SIG-M5 (cell line): ENCODE results near the gene CALML5.

ENCODE experiments used
- DNase-seq: peaks from one replicate; lab custom pipeline; 2025; lab: John Stamatoyannopoulos, UW

CALML5 gene

DNA sequence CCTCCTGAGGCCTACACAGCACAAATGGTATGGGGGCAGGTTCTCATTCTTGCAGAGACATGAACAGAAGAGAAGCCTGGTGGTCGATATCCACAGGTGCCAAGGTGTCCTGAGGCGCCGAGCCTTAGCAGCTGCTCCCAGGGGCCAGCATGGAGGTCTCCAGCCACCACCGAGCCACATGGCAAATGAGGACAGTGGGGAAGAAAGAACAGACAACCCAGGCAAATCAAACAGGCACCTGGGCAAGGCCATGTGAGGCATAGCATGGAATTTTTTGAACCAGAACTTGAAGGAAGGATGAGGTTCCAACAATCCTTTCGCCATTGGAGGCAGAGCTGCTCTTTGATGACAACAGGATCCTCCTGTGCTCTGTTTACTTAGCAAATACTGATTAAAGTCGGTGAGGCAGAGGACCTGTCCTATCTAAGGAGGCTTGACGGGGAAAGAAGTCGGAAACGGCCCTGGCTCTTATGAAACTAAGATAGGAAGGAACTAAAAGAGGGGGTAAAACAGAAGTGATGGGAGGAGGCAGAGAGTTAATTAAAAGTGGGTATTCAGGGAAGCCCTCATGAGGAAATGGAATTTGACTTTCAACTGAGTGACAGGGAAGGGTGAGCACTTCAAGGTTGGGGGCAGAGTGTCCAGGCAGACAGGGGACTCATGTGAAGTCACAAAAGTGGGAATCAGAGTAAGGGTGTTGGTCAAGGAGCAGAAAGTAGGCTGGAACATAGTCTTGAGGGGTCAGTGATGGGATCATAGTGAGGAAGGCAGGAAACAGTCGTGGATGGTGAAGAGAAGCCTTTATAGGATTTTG is 16.8 kb upstream of the CALML5 start:
- no peak for DNase-seq

DNA sequence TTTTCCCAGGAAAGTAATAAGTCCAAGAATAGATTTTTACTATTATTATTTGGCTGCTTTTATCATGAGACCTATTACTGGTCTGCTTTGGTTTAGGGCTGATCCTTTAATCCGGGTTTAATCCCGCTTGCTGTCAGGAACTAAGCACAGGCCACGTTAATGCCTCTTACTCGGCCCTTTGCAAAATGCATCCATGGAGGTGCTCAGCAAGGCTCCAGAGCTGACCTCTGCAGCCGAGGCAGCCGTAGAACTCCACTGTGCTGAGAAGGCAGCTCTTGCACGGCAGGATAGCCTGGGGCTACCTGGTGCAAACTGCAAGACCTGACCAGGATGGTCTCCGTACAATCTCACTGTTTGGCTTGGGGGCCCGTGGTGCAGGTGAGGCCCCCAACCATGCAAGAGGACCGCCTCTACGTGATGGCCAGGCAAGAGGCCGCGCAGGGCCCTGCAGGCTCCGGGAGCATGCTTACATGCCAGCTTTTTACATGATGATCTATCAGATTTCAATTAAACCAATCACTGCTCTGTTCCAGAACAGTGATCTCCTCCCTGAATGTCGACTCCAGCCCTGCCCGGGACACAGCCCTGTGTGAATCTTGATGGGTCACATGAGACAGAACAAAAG is 15.0 kb upstream of the CALML5 start:
- no peak for DNase-seq

- DNase-seq = no peak
Observed at GRCh38 chr10:5512881-5513612, 13.7 kb upstream of the CALML5 start.

- no peak for DNase-seq
Observed at GRCh38 chr10:5512331-5512730, 13.0 kb upstream of the CALML5 start.

DNA sequence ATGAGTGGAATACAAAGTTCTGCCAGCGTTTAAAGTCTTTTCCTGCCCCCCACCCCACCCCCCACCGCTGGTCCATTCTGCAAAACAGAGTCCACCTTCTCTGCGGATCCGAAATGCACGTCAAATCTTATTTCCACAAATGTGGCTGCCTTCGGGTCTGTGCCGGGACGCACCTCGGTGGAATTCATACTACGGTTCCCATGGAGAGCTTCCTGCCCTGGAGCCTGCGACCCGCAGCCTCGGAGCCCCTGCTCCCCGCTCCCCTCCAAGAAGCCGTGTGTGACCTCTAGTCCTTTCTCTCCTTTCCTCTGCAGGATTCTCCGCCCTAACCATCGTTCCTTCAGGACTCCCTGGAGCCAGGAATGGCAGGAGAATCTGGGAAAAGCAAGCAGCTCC is 12.5 kb upstream of the CALML5 start:
- no peak for DNase-seq

- DNase-seq = no peak
Observed at GRCh38 chr10:5511231-5511884, 12.0 kb upstream of the CALML5 start.

DNA sequence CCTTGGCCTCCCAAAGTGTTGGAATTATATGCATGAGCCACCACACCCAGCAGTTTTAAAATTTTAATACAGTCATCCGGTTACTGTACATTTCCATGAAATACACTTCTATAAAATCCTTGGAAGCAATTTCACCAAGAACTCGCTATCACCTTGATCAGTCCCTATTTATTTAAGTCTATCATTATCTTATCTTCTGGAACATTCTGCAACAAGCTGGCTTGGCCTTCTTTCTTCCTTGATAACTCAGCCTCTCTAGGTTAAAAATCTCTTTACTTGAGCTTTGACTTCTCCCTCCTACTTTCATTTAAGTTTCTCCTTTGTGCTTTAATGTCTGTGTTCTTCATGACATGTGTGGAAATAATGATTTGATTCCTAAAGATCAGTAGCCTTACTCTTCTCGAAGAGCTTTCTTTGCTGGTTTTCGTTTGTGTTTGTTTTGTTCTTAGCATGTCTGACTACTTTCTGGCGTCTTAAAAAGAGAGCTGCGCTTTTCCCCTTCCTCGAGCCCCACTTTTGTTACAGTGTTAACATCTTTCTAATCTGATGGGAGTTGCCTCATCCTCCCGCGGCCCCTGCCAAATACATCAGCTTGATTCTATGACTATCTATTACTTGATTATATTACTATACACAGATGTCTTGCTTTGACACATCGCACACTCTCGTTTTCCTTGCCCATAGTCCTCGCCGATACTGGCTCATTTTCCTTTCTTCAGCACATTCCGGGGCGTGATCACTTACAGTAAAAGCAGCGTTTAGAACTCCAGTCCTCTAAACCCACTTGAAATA is 11.1 kb upstream of the CALML5 start:
- no peak for DNase-seq

GRCh38 chr10:5509691-5510090 is 10.3 kb upstream of the CALML5 start:
- no peak for DNase-seq

- no peak for DNase-seq
Observed at GRCh38 chr10:5509236-5509635, 9.9 kb upstream of the CALML5 start.

- DNase-seq = no peak
Observed at GRCh38 chr10:5508786-5509185, 9.4 kb upstream of the CALML5 start.

- DNase-seq = no peak
Observed at GRCh38 chr10:5508161-5508604, 8.8 kb upstream of the CALML5 start.

DNA sequence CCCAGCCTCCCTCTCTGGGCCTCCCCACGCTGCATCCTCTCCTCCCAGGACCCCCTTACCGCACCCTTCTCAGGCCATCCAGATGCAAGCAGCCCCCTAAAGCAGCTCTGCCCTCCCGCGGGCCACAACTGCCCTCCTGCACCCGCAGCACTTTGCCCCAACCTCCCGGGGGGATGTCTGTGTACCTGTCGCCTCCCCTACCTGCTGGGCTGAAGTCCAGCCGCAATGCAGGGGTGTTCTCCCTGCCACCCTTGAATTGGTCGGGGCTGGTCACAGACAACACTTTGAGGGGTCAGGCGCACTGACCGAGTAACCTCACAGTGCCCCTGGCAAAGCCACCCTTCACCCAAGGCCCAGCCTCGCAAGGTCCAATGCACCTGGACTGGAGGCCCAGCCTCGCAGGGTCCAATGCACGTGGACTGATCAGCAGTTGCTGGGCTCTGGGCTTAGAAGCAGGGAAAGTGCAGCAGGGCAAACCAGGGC is 8.3 kb upstream of the CALML5 start:
- DNase-seq = no peak

DNA sequence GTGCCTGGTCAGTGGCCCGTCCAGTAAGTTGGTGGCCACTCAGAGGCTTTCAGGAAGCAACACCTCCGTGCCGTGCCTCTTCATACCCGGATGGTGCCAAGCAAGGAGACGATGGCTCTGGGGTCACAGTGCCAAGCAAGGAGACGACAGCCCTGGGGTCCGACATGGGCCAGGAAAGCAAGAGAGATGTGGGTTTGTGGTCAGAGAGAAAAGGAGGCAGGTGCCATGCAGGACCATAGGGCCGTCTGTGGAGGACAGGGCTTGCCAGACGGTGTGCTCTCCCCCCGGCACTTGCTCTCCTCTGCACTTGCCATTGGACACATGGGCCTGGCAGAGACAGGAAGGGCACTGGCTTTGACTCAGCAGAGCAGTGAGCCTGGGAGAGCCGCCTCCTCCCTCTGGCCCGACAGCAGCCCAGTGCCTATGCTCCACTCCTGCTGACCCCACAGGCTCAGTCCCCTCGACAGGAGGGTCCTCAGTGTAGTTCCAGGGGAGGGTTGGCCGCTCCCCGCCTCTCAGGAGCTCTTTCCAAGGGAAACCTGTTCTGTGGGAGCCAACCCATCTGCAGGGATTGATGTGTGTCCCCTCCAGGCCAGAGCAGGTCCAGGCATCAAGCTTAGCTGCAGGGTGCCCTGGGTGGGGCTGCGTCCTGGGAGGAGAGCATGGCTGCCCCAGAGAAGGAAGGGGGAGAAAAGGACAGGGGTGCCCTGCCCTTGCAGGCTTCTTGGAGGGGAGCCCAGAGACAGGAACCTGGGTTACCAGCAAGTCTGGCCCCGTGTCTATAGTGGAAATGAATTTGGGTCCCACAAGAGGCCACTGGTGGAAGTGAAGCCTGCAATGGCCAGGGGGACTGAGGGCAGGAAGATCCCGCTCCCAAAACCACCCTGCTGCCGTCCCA is 7.6 kb upstream of the CALML5 start:
- DNase-seq = no peak

DNA sequence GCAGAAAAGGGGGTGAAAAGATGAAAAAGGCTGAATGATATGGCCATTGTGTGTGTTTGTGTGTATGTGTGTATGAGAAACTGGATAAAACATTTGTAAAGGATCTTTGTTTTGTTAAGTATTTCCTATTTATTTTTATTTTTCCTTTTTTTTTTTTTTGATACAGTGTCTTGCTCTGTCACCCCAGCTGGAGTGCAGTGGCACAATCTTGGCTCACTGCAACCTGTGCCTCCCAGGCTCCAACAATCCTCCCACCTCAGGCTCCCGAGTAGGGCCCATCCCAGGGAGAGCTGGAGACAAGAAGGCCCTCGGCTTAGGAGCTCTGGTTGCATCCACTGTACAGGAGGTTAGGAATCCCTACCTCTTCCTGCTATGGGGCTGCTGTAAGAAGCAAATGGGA is 6.9 kb upstream of the CALML5 start:
- no peak for DNase-seq

DNA sequence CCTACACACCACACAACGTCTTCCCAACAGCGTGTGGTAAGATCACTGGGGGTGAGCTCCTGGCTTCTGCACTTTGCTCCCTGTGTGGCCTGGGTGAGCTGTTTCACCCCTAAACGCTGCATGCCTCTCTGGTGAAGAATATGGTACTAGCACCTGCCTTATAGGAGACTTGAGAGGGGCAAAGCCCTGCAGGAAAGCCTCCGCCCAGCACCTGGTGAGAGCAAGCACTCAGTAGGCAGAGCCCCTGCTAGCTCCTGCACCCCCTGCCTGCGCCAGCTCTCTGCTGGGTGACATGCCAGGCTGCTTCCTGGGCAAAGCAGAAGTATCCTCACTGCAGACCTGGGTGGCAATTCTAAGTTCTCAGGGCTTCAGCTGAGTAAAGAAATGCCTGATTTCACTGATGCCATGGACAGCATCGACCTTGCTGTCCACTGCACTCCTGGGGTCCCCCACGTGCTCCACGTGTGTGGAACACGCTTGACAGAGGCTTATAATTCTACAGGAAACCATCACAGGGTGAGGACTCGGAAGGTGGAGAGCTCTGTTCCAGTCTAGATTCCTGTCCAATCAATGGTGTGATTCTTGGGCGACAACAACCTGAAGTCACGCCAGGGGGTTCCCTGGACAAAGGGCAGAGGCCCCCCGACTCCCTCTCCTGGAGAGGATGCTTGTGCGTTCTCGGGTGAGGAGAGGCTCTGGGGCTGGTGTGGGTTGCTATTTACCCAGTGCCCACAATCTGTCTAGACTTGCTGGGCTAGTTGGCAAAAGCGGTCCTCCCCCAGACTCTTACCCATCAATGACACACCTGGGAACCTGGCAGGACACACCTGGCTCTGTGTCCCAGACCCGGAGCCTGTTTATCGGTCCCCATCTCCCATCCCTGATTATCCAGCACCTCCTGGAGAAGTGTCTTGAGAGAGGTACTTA is 5.0 kb upstream of the CALML5 start:
- no peak for DNase-seq

GRCh38 chr10:5503477-5503835 is 4.1 kb upstream of the CALML5 start:
- DNase-seq = no peak

GRCh38 chr10:5502571-5503476 is 3.5 kb upstream of the CALML5 start:
- no peak for DNase-seq

GRCh38 chr10:5502061-5502521 is 2.7 kb upstream of the CALML5 start:
- DNase-seq = no peak
